ENCODE measurements around the gene THRSP. TPM values are rescaled to one million over a fixed set of nuclear protein-coding genes. Genes with fewer than 3 reads are reported as not detected.

THRSP gene
- total and polyA plus RNA-seq, 2 of the 4 experiments (the other 2 are of a cell fraction) = not detected

DNA sequence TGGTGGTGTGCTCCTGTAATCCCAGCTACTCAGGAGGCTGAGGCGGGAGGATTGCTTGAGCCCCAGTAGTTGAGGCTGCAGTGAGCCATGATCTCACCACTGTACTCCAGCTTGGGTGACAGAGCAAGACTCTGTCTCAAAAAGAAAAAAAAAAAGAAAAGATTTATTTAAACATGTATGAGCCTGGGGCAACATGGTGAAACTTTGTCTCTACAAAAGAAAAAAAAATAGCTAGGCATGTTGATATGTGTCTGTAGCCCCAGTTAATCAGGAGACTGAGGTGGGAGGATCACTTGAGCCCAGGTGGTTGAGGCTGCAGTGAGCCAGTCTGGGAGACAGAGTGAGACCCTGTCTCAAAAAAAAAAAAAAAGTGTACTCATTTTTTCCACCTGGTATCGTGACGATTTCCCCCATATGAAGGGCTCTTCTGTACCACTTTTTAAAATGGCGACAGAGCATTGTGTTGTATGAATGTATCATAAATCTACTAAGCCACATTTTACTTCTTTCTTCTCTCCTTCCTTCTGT, 24.2 kb upstream of the THRSP start:
- Histone ChIP-seq H3K23ac (ENCODE audit: low read depth, low read length) (peak overlapping the region; percentile 3; the same call in 1 of the 2 replicates), H2AFZ (replicated peaks; ENCODE audit: low read length, poor library complexity) (no peak overlapping the region), H4K20me1 (ENCODE audit: insufficient read depth, low read length) (no peaks in the 10 kb centered on the region), H3K4me2 (ENCODE audit: low read depth, low read length) (peak overlapping the region; percentile 34; the same call in 1 of the 2 replicates), H3K14ac (replicated peaks; ENCODE audit: low read depth, low read length) (peak overlapping the region; percentile 11), H2AK5ac (ENCODE audit: low read depth, low read length) (peak overlapping the region; percentile 68; the same call in 1 of the 2 replicates), H3K4ac (ENCODE audit: low read depth, low read length) (peak overlapping the region; percentile 99), H4K91ac (ENCODE audit: insufficient read depth, low read depth, low read length) (peak overlapping the region; percentile 98), H3K4me1 (ENCODE audit: control insufficient read depth, insufficient read depth, low read length) (peaks cover 5% of the 10 kb centered on the region), H2BK15ac (ENCODE audit: low read depth, low read length) (peak overlapping the region; percentile 81; the same call in 2 of the 3 replicates), H3K9ac (ENCODE audit: low read depth, low read length) (peak overlapping the region; percentile 21; the same call in 1 of the 2 replicates), H3K18ac (ENCODE audit: low read depth, low read length) (peak overlapping the region; percentile 78), H3K27me3 (ENCODE audit: control insufficient read depth, insufficient read depth, low read length) (no peaks in the 10 kb centered on the region), H3K36me3 (ENCODE audit: control insufficient read depth, insufficient read depth, low read length) (no peaks in the 10 kb centered on the region), H3K27ac (ENCODE audit: insufficient read depth, low read length) (peak overlapping the region; percentile 51), H3K4me3 (ENCODE audit: insufficient read depth, low read depth, low read length) (no peak overlapping the region), H3K9me3 (ENCODE audit: control insufficient read depth, insufficient read depth, low read length) (no peaks in the 10 kb centered on the region), H4K8ac (ENCODE audit: low read depth in 2 of 2, low read length in 2 of 2) (peak overlapping the region; percentile 93 to 98), H2AK9ac (replicated peaks; ENCODE audit: low read depth, low read length, poor library complexity) (no peak overlapping the region), H3K79me1 (ENCODE audit: low read depth in 1 of 2, low read length in 2 of 2) (peaks cover 0 to 10% of the 10 kb centered on the region in 2 experiments; a peak in 2 of 4 replicates), H4K5ac (ENCODE audit: low read depth, low read length) (peak overlapping the region; percentile 61), H3K9me1 (ENCODE audit: insufficient read depth, low read length) (peaks cover 14% of the 10 kb centered on the region; the same call in 1 of the 2 replicates), H2BK20ac (ENCODE audit: low read depth, low read length) (peak overlapping the region; percentile 97; the same call in 1 of the 2 replicates), H2BK5ac (ENCODE audit: low read depth, low read length, poor library complexity, severe bottlenecking) (peak overlapping the region; percentile 96), H2BK120ac (ENCODE audit: low read depth, low read length) (peak overlapping the region; percentile 98), H3K56ac (ENCODE audit: extremely low read depth, insufficient read depth, low read length) (peak overlapping the region; percentile 98; the same call in 1 of the 2 replicates)
- TF ChIP-seq RAD21 (IDR thresholded peaks at IDR 0.05; ENCODE audit: low read length) = no peak
- TF ChIP-seq NFE2L2 (IDR thresholded peaks at IDR 0.05; ENCODE audit: low read depth, low read length) = no peak
- TF ChIP-seq MAFK (IDR thresholded peaks at IDR 0.05; ENCODE audit: low read depth, low read length) = no peak
- TF ChIP-seq, protein P1, sequence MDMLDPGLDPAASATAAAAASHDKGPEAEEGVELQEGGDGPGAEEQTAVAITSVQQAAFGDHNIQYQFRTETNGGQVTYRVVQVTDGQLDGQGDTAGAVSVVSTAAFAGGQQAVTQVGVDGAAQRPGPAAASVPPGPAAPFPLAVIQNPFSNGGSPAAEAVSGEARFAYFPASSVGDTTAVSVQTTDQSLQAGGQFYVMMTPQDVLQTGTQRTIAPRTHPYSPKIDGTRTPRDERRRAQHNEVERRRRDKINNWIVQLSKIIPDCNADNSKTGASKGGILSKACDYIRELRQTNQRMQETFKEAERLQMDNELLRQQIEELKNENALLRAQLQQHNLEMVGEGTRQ (IDR thresholded peaks at IDR 0.05; ENCODE audit: low read depth, low read length) = no peak
- TF ChIP-seq BHLHE40 (IDR thresholded peaks at IDR 0.05; ENCODE audit: low read depth, low read length) = no peak
- TF ChIP-seq CHD1 (IDR thresholded peaks at IDR 0.05; ENCODE audit: low read depth, low read length) = no peak
- no peak for TF ChIP-seq RFX5 (IDR thresholded peaks at IDR 0.05; ENCODE audit: low read depth, low read length)
- TF ChIP-seq MXI1 (IDR thresholded peaks at IDR 0.05; ENCODE audit: borderline replicate concordance, low read depth, low read length) = no peak
- TF ChIP-seq CEBPB (IDR thresholded peaks at IDR 0.05; ENCODE audit: low read depth, low read length) = no peak
- no peak for TF ChIP-seq RCOR1 (IDR thresholded peaks at IDR 0.05; ENCODE audit: insufficient replicate concordance, low read length)
- TF ChIP-seq SMC3 (IDR thresholded peaks at IDR 0.05; ENCODE audit: low read depth, low read length) = no peak
- TF ChIP-seq, protein P2, sequence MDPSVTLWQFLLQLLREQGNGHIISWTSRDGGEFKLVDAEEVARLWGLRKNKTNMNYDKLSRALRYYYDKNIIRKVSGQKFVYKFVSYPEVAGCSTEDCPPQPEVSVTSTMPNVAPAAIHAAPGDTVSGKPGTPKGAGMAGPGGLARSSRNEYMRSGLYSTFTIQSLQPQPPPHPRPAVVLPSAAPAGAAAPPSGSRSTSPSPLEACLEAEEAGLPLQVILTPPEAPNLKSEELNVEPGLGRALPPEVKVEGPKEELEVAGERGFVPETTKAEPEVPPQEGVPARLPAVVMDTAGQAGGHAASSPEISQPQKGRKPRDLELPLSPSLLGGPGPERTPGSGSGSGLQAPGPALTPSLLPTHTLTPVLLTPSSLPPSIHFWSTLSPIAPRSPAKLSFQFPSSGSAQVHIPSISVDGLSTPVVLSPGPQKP (IDR thresholded peaks at IDR 0.05; ENCODE audit: borderline replicate concordance, low read depth, low read length) = no peak
- no peak for TF ChIP-seq FOS (IDR thresholded peaks at IDR 0.05; ENCODE audit: low read depth, low read length)
- intact Hi-C loops (cut with micrococcal nuclease) = no loop called here
- ATAC-seq (ENCODE audit: low read depth) (no peak), DNase-seq (no peak)
- BruUV-seq (replicated peaks) = no TSS peak
- CTCF ChIA-PET = interaction anchor here (0.6 kb wide), 1 partner anchor 525 kb away, joined by 4 read pairs; no protein-coding TSS in a partner anchor
- WGBS, 2 experiments (ENCODE audit: extremely low coverage in 2 of 2, insufficient read length in 1 of 2) = no CpG with 5 or more reads among the region's 4 CpGs
- in situ Hi-C loops (cut with MboI; ENCODE audit: low sequenced_read_pairs) = no loop called here
- dilution Hi-C loops (cut with HindIII; ENCODE audit: low sequenced_read_pairs, unreplicated experiment) = no loop called here
- POLR2A ChIA-PET (ENCODE audit: unreplicated experiment) = interaction anchor here (0.6 to 1.2 kb wide), 2 partner anchors 9 to 98 kb away, joined by 3 to 4 read pairs; no protein-coding TSS in a partner anchor

Measured in IMR-90 (cell line).